ENCODE measurements around the gene SERTAD3.

DNA sequence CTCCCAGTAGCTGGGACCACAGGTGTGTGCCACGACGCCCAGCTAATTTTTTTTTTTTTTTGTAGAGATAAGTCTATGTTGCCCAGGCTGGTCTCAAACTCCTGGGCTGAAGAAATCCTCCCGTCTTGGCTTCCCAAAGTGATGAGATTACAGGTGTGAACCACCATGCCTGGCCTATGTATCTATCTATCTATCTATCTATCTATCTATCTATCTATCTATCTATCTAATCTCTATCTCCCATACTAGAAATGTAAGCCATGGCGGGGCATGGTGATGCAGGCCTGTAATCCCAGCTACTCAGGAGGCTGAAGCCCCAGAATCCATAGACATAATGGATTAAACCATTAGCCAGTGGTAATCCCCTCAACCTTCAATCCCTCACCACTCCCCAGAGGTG is 6.5 kb upstream of the SERTAD3 start:
- TF ChIP-seq POLR2A (IDR thresholded peaks at IDR 0.05; ENCODE audit: low read depth, low read length) (no peak), FOS (IDR thresholded peaks at IDR 0.05; ENCODE audit: low read depth, low read length) (no peak), CTCF (conservative IDR thresholded peaks at IDR 0.05; ENCODE audit: low read depth, low read length) (no peak), RFX5 (IDR thresholded peaks at IDR 0.05; ENCODE audit: low read depth, low read length) (no peak), RAD21 (IDR thresholded peaks at IDR 0.05; ENCODE audit: low read length) (no peak), SMC3 (IDR thresholded peaks at IDR 0.05; ENCODE audit: low read depth, low read length) (no peak), BHLHE40 (IDR thresholded peaks at IDR 0.05; ENCODE audit: low read depth, low read length) (no peak), CEBPB (IDR thresholded peaks at IDR 0.05; ENCODE audit: low read depth, low read length) (no peak), MAZ (IDR thresholded peaks at IDR 0.05; ENCODE audit: borderline replicate concordance, low read depth, low read length) (no peak)

All from IMR-90 (cell line).